Mesodermal cell (in vitro differentiated cells): Measurements from ENCODE around the gene ATF2.
"Not testable (repeated sequence)": the region's sequence is repeated elsewhere in the genome, so short reads cannot be mapped to it uniquely, and the experiment has no call there.

Experiments
- H3K27ac ChIP-seq: 2 replicates; pipeline ENCODE4 v1.7.0; 2013; ENCODE audit warnings: mild to moderate bottlenecking, low read depth, low read length, moderate library complexity; ENCODE audit not compliant: severe bottlenecking
- H3K36me3 ChIP-seq: 2 replicates; pipeline ENCODE4 v1.7.1; 2013; ENCODE audit warnings: mild to moderate bottlenecking, low read length, moderate library complexity; ENCODE audit not compliant: control insufficient read depth, insufficient read depth
- H3K4me1 ChIP-seq: one replicate; pipeline ENCODE4 v1.7.1; 2013; ENCODE audit warnings: mild to moderate bottlenecking, low read length; ENCODE audit not compliant: insufficient read depth, control insufficient read depth, poor library complexity, severe bottlenecking
- H3K4me3 ChIP-seq: 2 replicates; pipeline ENCODE4 v1.7.0; 2013; ENCODE audit warnings: low read length, control low read depth, mild to moderate bottlenecking; ENCODE audit not compliant: insufficient read depth, poor library complexity, severe bottlenecking; ENCODE audit errors: extremely low read depth
- H3K9me3 ChIP-seq: 2 replicates; pipeline ENCODE4 v1.7.1; 2013; ENCODE audit warnings: mild to moderate bottlenecking, low read length, moderate library complexity; ENCODE audit not compliant: control insufficient read depth
- WGBS, 2 experiments: methylation state at CpG; one replicate each; pipeline ENCODE4 v1.1.5; 2013; ENCODE audit warnings: missing lambda C conversion rate in 2 of 2; ENCODE audit not compliant: insufficient coverage in 2 of 2; 5-methylcytosine and 5-hydroxymethylcytosine counted together

Gene ATF2

GRCh38 chr2:175136334-175137215 lies 31.4 kb downstream of the ATF2 start:
- H3K36me3 ChIP-seq: peaks cover 53% of the 10 kb centered on the region
- H3K4me3 ChIP-seq: no peak overlapping the region
- no peak overlapping the region for H3K27ac ChIP-seq
- H3K4me1 ChIP-seq: no peaks in the 10 kb centered on the region
- H3K9me3 ChIP-seq: no peaks in the 10 kb centered on the region

- H3K36me3 ChIP-seq: peaks cover 58% of the 10 kb centered on the region
- H3K4me3 ChIP-seq: no peak overlapping the region
- no peak overlapping the region for H3K27ac ChIP-seq
- WGBS, 2 experiments: 86% methylated on average over 1 of the region's 2 CpGs; no CpG with 5 or more reads in 1 of the 2 experiments
- no peaks in the 10 kb centered on the region for H3K9me3 ChIP-seq
- H3K4me1 ChIP-seq: no peaks in the 10 kb centered on the region
Measured at GRCh38 chr2:175135862-175136261, 32.1 kb downstream of the ATF2 start.

GRCh38 chr2:175135177-175135576 lies 32.8 kb downstream of the ATF2 start:
- Histone ChIP-seq H3K9me3 (no peaks in the 10 kb centered on the region), H3K27ac (no peak overlapping the region), H3K4me1 (no peaks in the 10 kb centered on the region), H3K36me3 (peaks cover 59% of the 10 kb centered on the region), H3K4me3 (no peak overlapping the region)
- 83 to 100% methylated on average over 1 to 2 of the region's 3 CpGs for WGBS, 2 experiments

GRCh38 chr2:175131252-175131651 lies 36.8 kb downstream of the ATF2 start:
- Histone ChIP-seq H3K27ac (no peak overlapping the region), H3K36me3 (peaks cover 59% of the 10 kb centered on the region), H3K4me1 (no peaks in the 10 kb centered on the region), H3K4me3 (no peak overlapping the region), H3K9me3 (no peaks in the 10 kb centered on the region)
- 80% methylated on average over 1 of the region's 2 CpGs; no CpG with 5 or more reads in 1 of the 2 experiments for WGBS, 2 experiments

- Histone ChIP-seq H3K4me1 (no peaks in the 10 kb centered on the region), H3K4me3 (no peak overlapping the region), H3K27ac (no peak overlapping the region), H3K36me3 (peaks cover 42% of the 10 kb centered on the region), H3K9me3 (no peaks in the 10 kb centered on the region)
- WGBS, 2 experiments: 100% methylated on average over 1 of the region's 1 CpG; no CpG with 5 or more reads in 1 of the 2 experiments
Measured at GRCh38 chr2:175126661-175127060, 41.3 kb downstream of the ATF2 start.

GRCh38 chr2:175123254-175123653 lies 44.7 kb downstream of the ATF2 start:
- H3K36me3 ChIP-seq: peaks cover 32% of the 10 kb centered on the region
- no CpG with 5 or more reads among the region's 3 CpGs for WGBS, 2 experiments
- H3K27ac ChIP-seq: no peak overlapping the region
- no peak overlapping the region for H3K4me3 ChIP-seq
- H3K4me1 ChIP-seq: no peaks in the 10 kb centered on the region
- no peaks in the 10 kb centered on the region for H3K9me3 ChIP-seq

GRCh38 chr2:175111200-175111657 lies 56.8 kb downstream of the ATF2 start:
- H3K9me3 ChIP-seq: peaks cover 4% of the 10 kb centered on the region
- no peak overlapping the region for H3K27ac ChIP-seq
- H3K4me3 ChIP-seq: no peak overlapping the region
- peaks cover 69% of the 10 kb centered on the region for H3K36me3 ChIP-seq
- WGBS, 2 experiments: no CpG with 5 or more reads among the region's 3 CpGs
- no peaks in the 10 kb centered on the region for H3K4me1 ChIP-seq

- WGBS, 2 experiments: 95 to 97% methylated on average over 12 to 19 of the region's 39 CpGs
- H3K36me3 ChIP-seq: peaks cover 60% of the 10 kb centered on the region
- H3K27ac ChIP-seq, H3K4me1 ChIP-seq, H3K9me3 ChIP-seq, H3K4me3 ChIP-seq: not testable (repeated sequence)
Measured at GRCh38 chr2:175108091-175108490, 59.9 kb downstream of the ATF2 start.

- peaks cover 66% of the 10 kb centered on the region for H3K36me3 ChIP-seq
- no peak overlapping the region for H3K27ac ChIP-seq
- no peak overlapping the region for H3K4me3 ChIP-seq
- peaks cover 4% of the 10 kb centered on the region for H3K9me3 ChIP-seq
- no CpG with 5 or more reads among the region's 4 CpGs for WGBS, 2 experiments
- no peaks in the 10 kb centered on the region for H3K4me1 ChIP-seq
Measured at GRCh38 chr2:175107146-175107545, 60.9 kb downstream of the ATF2 start.

- no peaks in the 10 kb centered on the region for H3K4me1 ChIP-seq
- peaks cover 68% of the 10 kb centered on the region for H3K36me3 ChIP-seq
- WGBS, 2 experiments: 100% methylated on average over 1 of the region's 1 CpG
- no peak overlapping the region for H3K4me3 ChIP-seq
- no peak overlapping the region for H3K27ac ChIP-seq
- H3K9me3 ChIP-seq: no peaks in the 10 kb centered on the region
Measured at GRCh38 chr2:175103191-175103590, 64.8 kb downstream of the ATF2 start.

GRCh38 chr2:175101514-175101913 lies 66.5 kb downstream of the ATF2 start:
- no peaks in the 10 kb centered on the region for H3K9me3 ChIP-seq
- no peaks in the 10 kb centered on the region for H3K4me1 ChIP-seq
- H3K4me3 ChIP-seq: no peak overlapping the region
- no peak overlapping the region for H3K27ac ChIP-seq
- H3K36me3 ChIP-seq: peaks cover 66% of the 10 kb centered on the region
